Natural killer cell treated with Interleukin-12 subunit alpha and Interleukin-12 subunit beta and Interleukin-15 and Interleukin-18, amount 100 ng/mL, for 72 hours (primary cell): ENCODE data around the gene GPR151. TPM values are rescaled to one million over a fixed set of nuclear protein-coding genes. Genes with fewer than 3 reads are reported as not detected.
"Not testable (repeated sequence)": the region's sequence is repeated elsewhere in the genome, so short reads cannot be mapped to it uniquely, and the experiment has no call there.

Source experiments
- ATAC-seq, 2 donors: fragments of 150-1000 bp; cut with Tn5 transposase in 1 of 2; sonication (Bioruptor Pico), chemical (Tn5 transposase) in 1 of 2; 2 replicates each; pipeline ENCODE4 v1.10.0; 2021
- DNase-seq: peaks from one replicate; pipeline ENCODE4 v3.0.0; 2022; ENCODE audit warnings: low spot score
- H3K27ac Mint-ChIP-seq, 2 donors: 1 replicate in 1 of 2; 2 replicates in 1 of 2; pipeline ENCODE4 v1.8.0; 2022; ENCODE audit warnings: mixed read lengths in 2 of 2, mild to moderate bottlenecking in 1 of 2, moderate library complexity in 1 of 2
- H3K27me3 Mint-ChIP-seq, 2 donors: 1 replicate in 1 of 2; 2 replicates in 1 of 2; pipeline ENCODE4 v1.8.0; 2022; ENCODE audit warnings: mixed read lengths in 2 of 2
- H3K36me3 Mint-ChIP-seq: one replicate; pipeline ENCODE4 v1.8.0; 2022; ENCODE audit warnings: mixed read lengths
- H3K4me1 Mint-ChIP-seq, 2 donors: 1 replicate in 1 of 2; 2 replicates in 1 of 2; pipeline ENCODE4 v1.8.0; 2022; ENCODE audit warnings: low read depth in 2 of 2, mixed read lengths in 2 of 2, mild to moderate bottlenecking in 1 of 2
- H3K4me3 Mint-ChIP-seq: one replicate; pipeline ENCODE4 v1.8.0; 2022; ENCODE audit warnings: mixed read lengths
- H3K9me3 Mint-ChIP-seq: 2 replicates; pipeline ENCODE4 v1.8.0; 2022; ENCODE audit warnings: mixed read lengths
- total RNA-seq, 2 donors: library from RNA; stranded (reverse); gene quantifications; one replicate each; pipeline ENCODE4 v1.2.3, GENCODE V29; 2022

GPR151 gene
- not detected for total RNA-seq

- no peak within 1 kb of the TSS for H3K27ac Mint-ChIP-seq
- peaks cover 5 to 6% of the 10 kb centered on the region in 2 donors for H3K4me1 Mint-ChIP-seq
- ATAC-seq (peak in 1 of 2 donors; percentile 17), DNase-seq (no peak)
- H3K4me3 Mint-ChIP-seq: no peak within 1 kb of the TSS
- no peaks in the 10 kb centered on the region for H3K36me3 Mint-ChIP-seq
- no peaks in the 10 kb centered on the region for H3K27me3 Mint-ChIP-seq
- H3K9me3 Mint-ChIP-seq: no peaks in the 10 kb centered on the region
Observed at GRCh38 chr5:146516151-146516475, at the start of gene GPR151. Gene GPR151 (minus strand): TSS chr5:146516190. CDS start chr5:146516113, 77 bp downstream.

- ATAC-seq (no peak), DNase-seq (no peak)
- Mint-ChIP-seq H3K9me3 (no peaks in the 10 kb centered on the region), H3K27me3 (no peaks in the 10 kb centered on the region), H3K27ac (no peak overlapping the region), H3K4me1 (peaks cover 5 to 6% of the 10 kb centered on the region in 2 donors), H3K36me3 (no peaks in the 10 kb centered on the region), H3K4me3 (no peak overlapping the region)
Observed at GRCh38 chr5:146564007-146564762, 48.2 kb upstream of the GPR151 start.

DNA sequence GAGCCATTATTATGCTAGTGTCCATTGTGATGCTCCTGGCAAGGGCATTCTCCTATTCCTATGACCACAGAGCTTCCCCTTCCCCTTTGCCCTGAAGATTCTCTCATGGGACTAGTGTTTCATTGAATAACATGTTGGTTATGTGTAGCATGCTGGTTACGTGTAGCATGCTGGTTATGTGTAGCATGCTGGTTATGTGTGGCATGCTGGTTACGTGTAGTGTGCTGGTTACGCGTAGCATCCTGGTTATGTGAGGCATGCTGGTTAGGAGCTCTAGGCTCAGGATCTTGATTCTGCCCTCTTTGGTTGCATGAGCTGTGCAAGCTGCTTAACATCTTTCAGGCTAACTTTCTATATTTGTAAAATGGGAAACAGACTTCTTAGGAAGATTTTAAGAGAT is 46.5 kb upstream of the GPR151 start:
- H3K9me3 Mint-ChIP-seq: no peaks in the 10 kb centered on the region
- no peak for ATAC-seq
- DNase-seq: no peak
- H3K4me1 Mint-ChIP-seq: peaks cover 5 to 6% of the 10 kb centered on the region in 2 donors
- no peak overlapping the region for H3K4me3 Mint-ChIP-seq
- no peak overlapping the region for H3K27ac Mint-ChIP-seq
- H3K36me3 Mint-ChIP-seq: no peaks in the 10 kb centered on the region
- H3K27me3 Mint-ChIP-seq: peaks cover 3 to 7% of the 10 kb centered on the region in 2 donors

DNA sequence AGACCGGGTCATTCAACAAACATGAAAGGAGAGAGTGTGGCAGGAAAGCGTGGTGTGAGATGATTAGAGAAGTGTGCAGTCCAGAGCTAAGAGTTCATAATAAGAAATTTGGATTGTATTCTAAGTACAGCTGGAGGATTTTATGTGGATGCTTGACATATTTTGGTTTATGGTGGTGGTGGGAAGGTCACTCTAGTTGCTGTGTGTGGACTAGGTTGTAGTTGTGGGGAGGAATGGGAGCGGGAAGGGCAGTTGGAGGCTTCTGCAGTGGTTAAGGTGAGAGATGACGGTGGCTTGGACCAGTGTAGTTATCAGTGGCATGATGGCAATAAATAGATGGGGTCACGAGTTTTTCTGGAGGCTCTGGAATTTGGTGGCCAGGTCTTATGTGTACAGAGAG is 45.7 kb upstream of the GPR151 start:
- Mint-ChIP-seq H3K9me3 (no peaks in the 10 kb centered on the region), H3K36me3 (no peaks in the 10 kb centered on the region), H3K4me1 (peaks cover 5 to 6% of the 10 kb centered on the region in 2 donors), H3K4me3 (no peak overlapping the region), H3K27me3 (peaks cover 3 to 8% of the 10 kb centered on the region in 2 donors), H3K27ac (no peak overlapping the region)
- ATAC-seq (no peak), DNase-seq (no peak)

DNA sequence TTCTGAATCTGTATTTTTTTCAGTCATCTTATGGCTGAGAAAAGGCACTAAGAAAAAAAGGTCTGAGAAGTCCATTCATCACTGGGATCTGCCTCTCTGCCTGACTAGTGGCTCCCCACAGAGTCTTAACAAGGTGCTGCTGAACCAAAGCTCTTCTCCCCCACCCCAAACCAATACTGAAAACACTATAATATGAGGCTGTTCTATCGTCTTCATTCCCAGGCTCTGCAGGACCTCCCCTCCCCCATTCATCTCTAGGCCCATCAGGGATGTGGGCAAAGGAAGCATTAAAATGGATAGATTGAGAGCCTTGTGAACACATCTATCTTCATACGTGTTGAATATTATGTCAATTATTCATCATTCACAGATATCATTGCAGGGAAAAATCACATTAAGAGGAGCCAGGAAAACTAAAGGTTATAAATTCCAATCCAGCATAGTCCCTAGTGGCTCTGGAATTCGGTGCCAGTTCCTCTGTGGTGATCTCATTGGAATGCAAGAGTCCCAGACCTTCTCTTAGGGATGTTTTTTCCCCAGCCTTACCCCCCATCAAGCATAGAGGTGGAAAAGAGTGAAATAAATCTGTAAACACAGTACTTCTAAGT is 44.3 kb upstream of the GPR151 start:
- DNase-seq (no peak), ATAC-seq (no peak)
- no peaks in the 10 kb centered on the region for H3K36me3 Mint-ChIP-seq
- no peak overlapping the region for H3K27ac Mint-ChIP-seq
- no peak overlapping the region for H3K4me3 Mint-ChIP-seq
- peaks cover 3 to 8% of the 10 kb centered on the region in 2 donors for H3K27me3 Mint-ChIP-seq
- no peaks in the 10 kb centered on the region for H3K4me1 Mint-ChIP-seq
- H3K9me3 Mint-ChIP-seq: no peaks in the 10 kb centered on the region

- not testable (repeated sequence) for H3K4me3 Mint-ChIP-seq, H3K4me1 Mint-ChIP-seq, ATAC-seq, H3K9me3 Mint-ChIP-seq, H3K27ac Mint-ChIP-seq, H3K36me3 Mint-ChIP-seq, DNase-seq
- H3K27me3 Mint-ChIP-seq: peaks cover 12 to 23% of the 10 kb centered on the region in 2 donors
Observed at GRCh38 chr5:146556884-146557283, 40.9 kb upstream of the GPR151 start.

GRCh38 chr5:146553446-146553845 is 37.5 kb upstream of the GPR151 start:
- no peak for ATAC-seq
- H3K4me3 Mint-ChIP-seq: no peak overlapping the region
- H3K4me1 Mint-ChIP-seq: no peaks in the 10 kb centered on the region
- H3K27ac Mint-ChIP-seq: no peak overlapping the region
- H3K9me3 Mint-ChIP-seq: no peaks in the 10 kb centered on the region
- peaks cover 18 to 32% of the 10 kb centered on the region in 2 donors for H3K27me3 Mint-ChIP-seq
- no peak for DNase-seq
- no peaks in the 10 kb centered on the region for H3K36me3 Mint-ChIP-seq

DNA sequence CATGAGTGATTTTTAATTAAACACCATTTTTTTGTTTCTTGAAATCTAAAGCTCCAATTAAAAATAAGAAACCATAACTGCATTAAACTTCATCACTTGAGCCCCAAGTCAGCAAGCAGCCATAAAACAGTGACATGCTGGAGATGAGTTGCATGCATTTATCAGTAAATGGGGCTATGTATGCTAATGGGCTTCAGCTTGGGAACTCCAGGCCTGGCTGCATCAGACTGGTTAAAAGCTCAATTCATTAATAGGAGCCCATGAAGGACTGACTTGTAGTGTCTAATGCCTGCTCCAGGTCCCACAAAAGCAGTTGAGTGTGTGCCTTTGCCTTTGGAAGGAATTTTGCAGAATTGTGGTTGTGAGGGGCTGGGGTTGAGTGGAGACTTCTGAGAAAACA is 33.6 kb upstream of the GPR151 start:
- DNase-seq: no peak
- ATAC-seq: no peak
- no peaks in the 10 kb centered on the region for H3K9me3 Mint-ChIP-seq
- no peak overlapping the region for H3K4me3 Mint-ChIP-seq
- H3K27me3 Mint-ChIP-seq: peaks cover 19 to 24% of the 10 kb centered on the region in 2 donors
- H3K36me3 Mint-ChIP-seq: no peaks in the 10 kb centered on the region
- H3K27ac Mint-ChIP-seq: no peak overlapping the region
- no peaks in the 10 kb centered on the region for H3K4me1 Mint-ChIP-seq

DNA sequence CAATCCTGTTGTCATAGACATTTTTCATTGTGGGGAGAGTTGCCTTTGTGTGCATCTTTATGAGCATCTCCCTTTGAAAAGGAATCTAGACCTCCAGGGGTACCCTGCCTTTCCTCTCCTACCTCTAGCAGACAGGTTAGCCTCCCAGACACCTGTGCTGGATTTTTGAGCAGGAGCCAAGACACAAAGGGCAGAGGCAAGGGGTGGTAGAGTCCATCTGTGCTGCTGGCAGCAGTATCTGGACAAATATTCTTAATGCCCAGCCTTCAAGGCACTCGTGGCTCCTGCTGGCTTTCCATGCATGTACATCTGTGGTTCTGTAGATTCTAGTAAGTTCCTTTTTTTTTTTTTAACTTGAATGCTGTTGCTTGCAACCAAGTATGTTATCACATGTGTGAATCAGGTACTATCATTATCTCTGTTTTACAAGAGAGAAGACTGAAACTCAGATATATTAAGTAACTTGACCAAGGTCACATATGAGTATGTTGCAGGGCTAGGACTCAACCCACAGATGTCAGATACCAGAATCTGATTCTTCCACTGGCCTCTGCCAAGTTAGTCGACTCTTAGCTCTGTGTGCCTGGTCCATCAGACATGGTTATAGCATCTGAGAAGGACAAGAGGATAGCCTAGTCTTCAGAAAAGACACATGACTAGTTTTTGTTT is 32.9 kb upstream of the GPR151 start:
- no peak overlapping the region for H3K4me3 Mint-ChIP-seq
- no peaks in the 10 kb centered on the region for H3K9me3 Mint-ChIP-seq
- ATAC-seq (no peak), DNase-seq (no peak)
- no peak overlapping the region for H3K27ac Mint-ChIP-seq
- H3K4me1 Mint-ChIP-seq: no peaks in the 10 kb centered on the region
- peaks cover 15 to 18% of the 10 kb centered on the region in 2 donors for H3K27me3 Mint-ChIP-seq
- no peaks in the 10 kb centered on the region for H3K36me3 Mint-ChIP-seq

- Mint-ChIP-seq H3K4me1 (no peaks in the 10 kb centered on the region), H3K27ac (no peak overlapping the region), H3K27me3 (peaks cover 0 to 7% of the 10 kb centered on the region in 2 donors), H3K9me3 (no peaks in the 10 kb centered on the region), H3K4me3 (no peak overlapping the region), H3K36me3 (no peaks in the 10 kb centered on the region)
- no peak for DNase-seq
- ATAC-seq: peak; percentile 21 to 25
Observed at GRCh38 chr5:146544232-146544631, 28.2 kb upstream of the GPR151 start.

DNA sequence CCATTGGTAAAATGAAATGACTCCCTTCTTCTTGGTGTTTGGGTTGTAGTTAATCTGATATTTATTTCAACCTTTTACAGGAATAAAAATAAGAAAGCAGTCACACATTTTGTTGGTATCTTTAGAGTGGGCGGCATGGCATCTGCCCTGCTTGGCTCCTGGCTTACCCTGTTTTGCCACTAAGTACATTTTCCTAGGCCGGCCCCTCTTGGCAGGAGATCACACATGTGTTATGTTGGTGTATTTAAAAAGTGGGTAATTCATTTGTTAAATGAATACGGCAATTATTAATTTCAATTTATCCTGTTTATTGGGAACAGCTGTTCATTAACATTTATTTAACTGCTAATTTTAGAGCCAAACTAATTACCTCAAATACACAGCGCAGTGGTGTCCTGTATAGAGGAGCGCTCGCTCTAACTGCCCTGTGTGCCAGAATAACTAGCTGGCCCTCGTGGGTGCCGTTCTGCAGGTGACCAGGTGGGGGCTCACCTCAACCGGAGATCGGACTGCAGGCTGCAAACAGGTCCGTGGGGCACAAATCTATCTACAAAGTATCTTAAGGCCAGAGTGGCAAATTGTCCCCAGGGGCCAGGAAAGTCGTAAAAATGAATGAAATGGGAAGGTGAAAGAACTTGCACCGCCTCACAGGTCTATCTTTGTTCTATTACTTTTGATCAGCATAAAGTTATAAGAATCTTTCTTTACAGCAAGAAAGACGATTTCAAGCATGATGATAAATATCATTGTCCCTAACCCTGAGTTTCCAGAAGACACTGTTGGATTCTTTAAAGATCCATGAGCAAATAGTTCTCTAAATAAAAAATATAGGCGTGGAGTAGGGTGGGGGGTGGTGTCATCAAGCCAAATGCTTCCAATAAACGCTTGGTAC is 26.2 kb upstream of the GPR151 start:
- H3K4me1 Mint-ChIP-seq: no peaks in the 10 kb centered on the region
- peak; percentile 79 to 81 for ATAC-seq
- no peaks in the 10 kb centered on the region for H3K36me3 Mint-ChIP-seq
- peaks cover 0 to 7% of the 10 kb centered on the region in 2 donors for H3K27me3 Mint-ChIP-seq
- H3K27ac Mint-ChIP-seq: no peak overlapping the region
- H3K4me3 Mint-ChIP-seq: no peak overlapping the region
- no peaks in the 10 kb centered on the region for H3K9me3 Mint-ChIP-seq
- DNase-seq: peak; percentile 75

DNA sequence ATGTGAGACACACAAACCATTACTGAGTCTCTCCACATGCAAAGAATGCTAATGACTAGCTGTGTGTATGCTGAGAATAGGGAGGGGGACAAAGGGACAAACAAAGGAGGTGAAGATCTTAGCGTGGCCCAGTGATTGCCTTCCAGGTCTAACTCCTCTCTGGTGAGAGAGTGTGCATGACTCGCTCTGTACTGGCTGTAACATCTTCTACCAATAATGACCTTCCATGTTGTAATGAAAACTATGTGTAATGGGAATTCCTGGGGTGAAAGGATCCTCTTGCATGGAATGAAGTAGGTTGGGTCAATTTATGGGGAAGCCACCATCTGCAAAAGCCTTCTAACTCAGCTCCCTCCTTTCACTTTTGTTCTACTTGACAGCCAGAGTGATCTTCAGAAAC is 24.4 kb upstream of the GPR151 start:
- Mint-ChIP-seq H3K4me1 (no peaks in the 10 kb centered on the region), H3K27ac (no peak overlapping the region), H3K4me3 (no peak overlapping the region), H3K36me3 (no peaks in the 10 kb centered on the region), H3K9me3 (no peaks in the 10 kb centered on the region), H3K27me3 (peaks cover 4 to 7% of the 10 kb centered on the region in 2 donors)
- no peak for DNase-seq
- ATAC-seq: no peak

GRCh38 chr5:146539973-146540372 is 24.0 kb upstream of the GPR151 start:
- Mint-ChIP-seq H3K27ac (no peak overlapping the region), H3K4me1 (no peaks in the 10 kb centered on the region), H3K9me3 (no peaks in the 10 kb centered on the region), H3K27me3 (peaks cover 4 to 7% of the 10 kb centered on the region in 2 donors), H3K4me3 (no peak overlapping the region), H3K36me3 (no peaks in the 10 kb centered on the region)
- DNase-seq: no peak
- ATAC-seq: no peak
